GM21367 (cell line): ENCODE measurements around the gene ALDH3B1.
"Not testable (repeated sequence)": the region's sequence is repeated elsewhere in the genome, so short reads cannot be mapped to it uniquely, and the experiment has no call there.

Experiments used
- ATAC-seq: cut with Tn5 transposase; IDR thresholded peaks from one replicate; pipeline ENCODE4 v1.9.1; 2021; ENCODE audit not compliant: unreplicated experiment

ALDH3B1 gene

DNA sequence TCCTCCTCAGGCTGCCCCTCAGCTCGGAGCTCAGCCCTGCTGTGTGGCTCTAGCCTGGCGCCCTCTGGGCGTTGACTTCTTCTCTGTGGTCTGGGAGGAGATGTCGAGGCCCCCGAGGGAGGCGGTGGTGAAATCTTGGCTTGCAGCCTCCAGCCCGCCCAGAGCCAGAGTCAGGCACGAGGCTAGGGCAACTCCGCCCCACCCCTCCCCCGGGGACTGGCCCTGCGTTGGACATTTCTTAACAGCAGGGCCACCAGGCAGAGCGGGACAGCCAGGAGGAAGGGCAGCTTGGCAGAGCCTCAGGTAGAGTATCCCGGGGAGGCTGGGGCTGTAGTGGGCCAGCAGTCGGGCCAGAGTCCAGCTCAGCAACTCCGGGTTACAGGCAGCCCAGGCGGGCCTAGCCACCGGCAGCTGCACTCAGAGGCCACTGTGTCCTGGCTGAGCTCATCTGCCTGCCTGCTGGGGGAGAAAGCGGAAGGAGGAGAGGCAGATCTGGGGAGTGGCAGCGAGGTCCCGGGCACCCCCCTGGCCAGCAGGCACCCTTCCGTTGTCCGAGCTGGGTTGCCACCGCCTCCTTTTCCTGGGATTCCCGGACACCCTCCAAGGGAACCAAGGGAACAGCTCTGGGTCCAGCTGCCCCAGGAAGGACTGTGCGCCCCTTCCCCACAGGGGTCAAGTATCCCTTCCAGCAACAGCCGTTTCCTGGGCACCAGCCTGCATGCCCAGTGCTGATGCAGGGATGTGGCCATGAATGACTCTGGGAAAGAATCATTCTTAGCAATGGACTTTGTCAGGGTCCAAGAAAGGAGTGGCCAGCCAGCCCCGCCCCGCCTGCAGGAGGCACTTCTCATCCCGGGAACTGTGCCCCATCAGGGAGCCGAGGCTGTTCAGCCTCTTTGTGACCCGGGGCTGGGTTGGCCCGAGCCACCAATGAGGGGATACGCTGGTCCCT, at the start of gene ALDH3B1:
Gene ALDH3B1, plus strand, starts transcription at position 238 of the 952 bp plus-strand sequence. CDS start 4,971 bp downstream, outside the sequence.
- ATAC-seq, result no peak

DNA sequence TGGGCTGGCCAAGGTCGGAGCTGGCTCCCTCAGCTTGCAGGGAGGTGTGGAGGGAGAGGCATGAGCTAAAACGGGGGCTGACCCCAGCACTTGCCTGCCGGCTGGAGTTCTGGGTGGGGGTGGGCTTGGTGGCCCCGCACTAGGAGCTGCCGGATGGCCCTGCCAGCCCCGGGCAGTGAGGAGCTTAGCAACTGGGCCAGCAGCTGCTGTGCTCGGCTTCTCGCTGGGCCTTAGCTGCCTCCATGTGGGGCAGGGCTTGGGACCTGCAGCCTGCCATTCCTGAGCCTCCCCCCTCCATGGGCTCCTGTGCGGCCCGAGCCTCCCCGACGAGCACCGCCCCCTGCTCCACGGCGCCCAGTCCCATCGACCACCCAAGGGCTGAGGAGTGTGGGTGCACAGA, 46.9 kb upstream of the ALDH3B1 start:
- ATAC-seq, result not testable (repeated sequence)

DNA sequence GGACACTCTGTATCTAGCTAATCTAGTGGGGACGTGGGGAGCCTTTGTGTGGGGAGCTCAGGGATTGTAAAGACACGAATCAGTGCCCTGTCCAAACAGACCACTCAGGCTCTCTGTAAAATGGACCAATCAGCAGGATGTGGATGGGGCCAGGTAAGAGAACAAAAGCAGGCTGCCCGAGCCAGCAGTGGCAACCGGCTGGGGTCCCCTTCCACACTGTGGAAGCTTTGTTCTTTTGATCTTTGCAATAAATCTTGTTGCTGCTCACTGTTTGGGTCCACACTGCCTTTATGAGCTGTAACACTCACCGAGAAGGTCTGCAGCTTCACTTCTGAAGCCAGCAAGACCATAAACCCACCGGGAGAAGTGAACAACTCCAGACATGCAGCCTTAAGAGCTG, 46.2 kb upstream of the ALDH3B1 start:
- not testable (repeated sequence) for ATAC-seq

DNA sequence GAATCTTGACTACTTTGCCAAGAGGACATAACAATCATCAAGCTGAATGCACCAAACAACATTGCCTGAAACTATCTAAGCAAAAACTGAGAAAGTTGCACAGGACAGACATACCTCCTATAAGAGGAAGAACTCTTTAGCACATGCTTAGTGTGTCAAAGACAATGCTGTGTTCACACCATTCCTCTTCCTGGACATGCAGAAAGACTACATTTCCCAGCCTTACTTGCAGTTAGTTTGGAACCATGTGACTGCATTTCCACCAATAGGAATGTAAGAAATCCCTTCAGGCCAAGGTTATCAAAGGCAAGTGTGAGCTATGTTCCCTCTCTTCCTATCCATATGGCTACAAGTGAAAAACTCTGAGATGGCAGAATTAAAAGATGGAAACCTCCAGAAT, 45.4 kb upstream of the ALDH3B1 start:
- not testable (repeated sequence) for ATAC-seq

DNA sequence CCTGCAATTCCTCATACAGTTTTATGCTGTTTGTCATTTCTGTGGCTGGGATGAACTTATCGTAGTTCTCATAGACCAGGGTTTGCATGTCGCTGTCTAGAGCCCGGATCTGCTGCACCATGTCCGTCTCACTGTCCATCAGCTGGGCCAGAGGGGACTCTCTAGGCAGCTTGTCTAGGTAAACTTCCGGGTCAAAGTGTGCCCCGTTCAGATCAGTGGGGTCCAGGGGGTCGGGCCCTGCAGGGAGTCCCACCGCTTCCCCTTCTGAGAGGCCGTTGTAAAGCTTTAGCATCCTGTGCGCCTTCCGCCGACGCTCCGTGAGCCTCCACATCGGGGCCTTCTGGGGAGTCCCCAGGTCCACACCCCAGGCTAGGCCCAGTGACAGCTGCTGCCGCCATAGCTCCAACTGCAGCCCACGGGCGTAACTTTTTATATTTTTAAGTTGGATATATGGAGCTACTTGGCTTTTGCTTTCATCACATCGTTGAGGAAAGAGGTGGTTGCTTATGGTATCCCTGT, 44.2 kb upstream of the ALDH3B1 start:
- not testable (repeated sequence) for ATAC-seq

- not testable (repeated sequence) for ATAC-seq
Observed at GRCh38 chr11:67974746-67975145, 35.4 kb upstream of the ALDH3B1 start.

DNA sequence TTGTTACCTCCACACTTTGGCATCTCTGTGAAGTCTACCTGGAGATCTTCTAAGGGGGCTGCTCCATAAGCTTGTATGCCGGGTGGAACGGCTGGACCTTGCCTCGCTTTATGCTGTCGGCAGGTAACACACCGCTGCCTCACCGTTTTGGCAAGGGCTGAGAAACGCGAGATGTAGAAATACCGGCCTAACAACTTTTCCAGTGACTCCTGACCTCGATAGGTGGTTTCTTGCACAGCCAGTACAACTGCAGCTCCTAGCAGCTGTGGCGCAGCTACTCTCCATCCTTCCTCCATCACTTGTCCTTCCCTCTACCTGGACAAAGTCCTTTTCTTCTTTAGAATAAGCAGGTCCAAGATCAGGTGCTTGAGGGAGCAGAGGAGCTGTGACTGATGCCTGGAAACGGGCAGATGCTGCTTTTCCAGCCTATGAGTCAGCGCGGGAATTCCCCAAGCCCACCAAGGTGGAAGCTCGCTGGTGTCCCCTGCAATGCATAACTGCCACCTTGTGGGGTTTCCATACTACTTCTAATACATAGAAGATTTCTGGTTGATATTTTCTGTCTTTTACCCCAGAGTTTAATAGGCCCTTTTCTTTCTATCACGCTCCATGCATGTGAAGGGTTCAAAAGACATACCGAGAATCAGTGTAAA, 31.2 kb upstream of the ALDH3B1 start:
- not testable (repeated sequence) for ATAC-seq

- not testable (repeated sequence) for ATAC-seq
Observed at GRCh38 chr11:67981226-67981625, 28.9 kb upstream of the ALDH3B1 start.

DNA sequence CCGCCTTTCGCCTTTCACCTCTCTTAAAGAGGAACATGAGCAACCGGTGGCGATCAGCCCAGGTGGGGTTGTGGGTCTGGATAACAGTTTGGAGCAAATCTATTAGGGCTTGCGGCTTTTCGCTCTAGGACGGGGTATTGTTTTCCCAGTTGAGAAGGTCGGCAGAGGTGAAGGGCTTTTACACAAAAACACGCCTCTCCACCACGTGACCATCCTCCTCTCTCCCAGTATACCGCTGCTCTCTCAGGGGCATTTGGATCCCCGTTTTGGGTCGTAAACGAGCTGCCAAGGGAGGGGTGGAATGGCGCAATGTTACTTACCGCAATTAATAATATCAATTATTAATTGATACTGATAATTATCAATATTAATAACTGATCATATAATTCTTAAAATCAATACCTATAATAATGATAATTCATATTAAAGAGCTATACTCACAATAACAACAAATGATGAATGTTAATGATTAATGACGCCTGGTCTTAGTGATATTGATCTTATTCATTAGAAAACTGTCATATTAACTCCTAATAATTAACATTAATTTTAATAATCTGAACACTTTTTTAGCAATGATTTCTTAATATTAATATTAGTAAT, 27.8 kb upstream of the ALDH3B1 start:
- ATAC-seq, result not testable (repeated sequence)

- ATAC-seq, result no peak
Observed at GRCh38 chr11:67983951-67984350, 26.2 kb upstream of the ALDH3B1 start.

GRCh38 chr11:67985302-67985701, 24.8 kb upstream of the ALDH3B1 start:
- ATAC-seq, result not testable (repeated sequence)

DNA sequence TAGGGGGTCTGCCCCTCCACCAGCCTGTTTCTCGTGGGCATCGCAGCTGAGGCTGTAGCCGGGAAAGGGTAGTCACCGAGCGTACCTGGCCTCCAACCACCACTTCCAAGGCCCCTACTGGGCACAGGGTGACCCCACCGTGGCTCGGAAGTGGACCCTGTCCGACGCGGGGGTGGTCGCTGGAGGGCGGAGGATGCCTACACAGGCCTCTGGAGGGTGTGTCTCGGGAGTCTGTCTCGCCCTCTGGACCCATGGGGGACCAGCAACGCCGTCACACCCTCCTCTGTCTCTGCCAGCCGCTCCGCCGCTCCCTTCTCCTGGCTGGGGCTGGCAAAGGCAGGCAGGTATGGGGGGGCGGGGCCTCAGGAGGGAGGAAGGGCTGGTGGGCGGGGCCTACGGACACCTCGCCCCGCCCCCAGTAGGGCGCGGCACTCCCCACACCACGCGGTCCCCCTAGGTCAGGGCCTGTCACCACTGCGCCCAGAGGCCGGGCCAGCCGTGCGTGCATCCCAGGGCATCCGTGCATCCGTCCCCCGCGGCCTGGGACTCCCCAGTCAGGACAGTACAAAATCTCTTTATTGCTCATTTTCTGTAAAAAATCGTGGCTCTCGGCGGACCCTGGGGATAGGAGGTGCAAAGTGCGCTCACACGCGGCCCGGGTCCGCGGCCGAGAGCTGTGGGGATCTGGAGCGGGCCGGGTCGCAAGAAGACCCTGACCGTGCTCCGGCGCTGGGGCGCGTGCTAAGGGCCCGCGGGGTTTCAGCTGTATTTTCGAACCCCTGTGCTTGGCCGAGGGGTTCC, 19.4 kb upstream of the ALDH3B1 start:
- ATAC-seq, result not testable (repeated sequence)

DNA sequence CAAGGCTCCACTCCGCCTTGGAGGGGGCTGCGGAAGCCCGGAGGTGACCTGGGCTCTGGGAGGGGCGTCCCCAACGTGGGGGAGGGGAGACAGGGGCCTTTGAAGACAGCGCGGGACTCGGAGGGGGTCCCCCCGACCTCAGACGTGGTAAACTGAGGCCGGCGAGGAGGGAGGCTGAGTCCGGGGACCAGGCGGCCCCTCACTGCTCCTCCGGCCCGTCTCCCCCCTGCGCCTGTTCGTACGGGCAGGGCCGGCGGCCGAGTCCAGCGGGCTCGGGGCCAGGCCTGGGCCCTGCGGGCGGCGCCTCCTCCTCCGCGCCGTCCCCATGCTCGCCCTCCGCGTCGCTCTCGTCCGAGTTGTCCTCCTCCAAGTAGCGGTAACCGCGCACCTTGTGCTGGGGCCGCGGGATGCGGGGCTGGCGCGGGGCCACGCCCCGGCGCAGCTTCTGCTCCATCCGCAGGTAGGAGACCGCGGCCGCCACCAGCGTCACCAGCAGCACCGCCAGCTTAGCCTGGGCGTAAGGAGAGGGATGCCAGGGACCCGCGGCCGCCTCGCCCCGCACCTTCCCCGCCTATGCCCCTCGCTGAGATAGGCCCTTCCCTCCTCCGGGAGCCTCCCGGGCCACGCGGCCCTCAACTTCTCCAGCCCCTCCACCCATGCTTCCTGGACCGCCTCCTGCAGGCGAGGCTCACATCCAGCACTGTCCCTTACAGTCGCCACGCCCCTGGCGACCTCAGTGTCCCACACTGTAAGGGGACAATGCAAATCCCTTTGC, 18.6 kb upstream of the ALDH3B1 start:
- not testable (repeated sequence) for ATAC-seq

- not testable (repeated sequence) for ATAC-seq
Observed at GRCh38 chr11:67993821-67994220, 16.3 kb upstream of the ALDH3B1 start.

DNA sequence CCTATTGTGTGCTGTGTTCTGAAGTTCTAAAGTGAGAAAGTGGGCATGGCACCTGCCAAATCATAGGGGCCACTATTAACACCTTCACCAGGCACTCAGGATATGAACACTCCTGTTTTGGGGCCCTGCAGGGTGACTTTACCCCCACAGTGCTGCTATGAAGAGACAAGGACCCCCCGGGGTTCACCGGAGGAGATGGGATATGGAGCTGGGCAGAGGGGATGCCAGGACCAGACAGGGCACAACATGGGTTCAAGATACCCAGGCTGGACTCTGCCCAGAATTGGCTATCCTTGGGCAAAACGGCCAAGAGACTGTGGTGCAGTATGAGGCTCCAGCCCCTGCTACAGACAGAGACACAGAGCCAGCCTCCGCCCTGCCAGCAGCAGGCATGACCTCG, 15.7 kb upstream of the ALDH3B1 start:
- ATAC-seq, result not testable (repeated sequence)

GRCh38 chr11:67995129-67995528, 15.0 kb upstream of the ALDH3B1 start:
- not testable (repeated sequence) for ATAC-seq

- not testable (repeated sequence) for ATAC-seq
Observed at GRCh38 chr11:67995579-67995978, 14.5 kb upstream of the ALDH3B1 start.

GRCh38 chr11:67996051-67996450, 14.1 kb upstream of the ALDH3B1 start:
- no peak for ATAC-seq

DNA sequence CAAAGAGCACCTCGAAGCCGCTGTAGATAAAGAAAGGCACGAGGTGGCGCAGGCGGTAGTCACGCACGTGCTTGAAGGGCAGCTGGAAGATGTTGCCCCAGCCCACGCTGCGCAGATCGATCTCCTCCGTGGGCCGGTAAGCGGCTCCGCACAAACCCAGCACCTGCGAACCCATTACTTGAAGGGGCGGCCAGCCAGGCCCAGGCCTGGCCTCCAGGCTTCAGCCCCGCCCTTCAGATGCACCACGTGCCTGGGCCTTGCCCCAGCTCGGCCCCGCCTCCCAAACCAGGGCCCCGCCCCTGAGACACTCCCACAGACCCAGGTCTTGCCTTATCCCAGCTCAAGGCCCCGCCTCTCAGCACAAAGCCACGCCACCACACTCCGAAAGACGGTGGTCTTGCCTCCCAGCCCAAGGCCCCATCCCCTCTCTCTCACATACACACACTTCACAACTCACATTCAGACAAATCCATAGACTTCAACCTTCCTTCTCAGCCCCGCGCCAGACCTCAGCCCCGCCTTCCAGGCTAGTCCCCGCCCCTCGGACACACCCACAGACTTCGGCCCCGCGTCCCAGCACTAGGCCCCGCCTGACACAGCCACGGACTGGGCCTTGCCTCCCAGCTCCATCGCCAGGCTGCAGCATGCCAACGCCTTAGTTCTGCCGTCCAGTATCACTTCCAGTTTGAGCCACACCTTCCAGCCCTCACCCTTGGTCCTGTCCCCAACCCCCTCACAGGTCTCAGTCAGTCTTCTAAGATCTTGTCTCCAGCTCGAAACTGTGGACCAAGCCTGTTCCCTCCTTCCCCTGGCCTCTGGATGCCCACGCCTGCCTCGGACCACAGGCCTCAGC, 13.3 kb upstream of the ALDH3B1 start:
- ATAC-seq, result no peak
